Spleen (tissue), 7 donors: Measurements from ENCODE around the gene S100Z.

ENCODE experiments used
- POLR2A ChIP-seq, 3 donors: fragments of 450-650 bp; IDR thresholded peaks; one replicate each; pipeline ENCODE4 v1.5.1; 2017; ENCODE audit warnings: antibody characterized with exemption in 3 of 3, mild to moderate bottlenecking in 1 of 3
- POLR2AphosphoS5 ChIP-seq, 3 donors: sonication (generic); formaldehyde crosslinking; IDR thresholded peaks; one replicate each; pipeline ENCODE4 v1.5.1; 2017; ENCODE audit warnings: antibody characterized with exemption in 3 of 3
- TF ChIP-seq, protein P1 (sequence below), 11 experiments: fragments of 200-600 bp in 7 of 11; fragments of 450-650 bp in 4 of 11; sonication (generic) in 4 of 11; IDR thresholded peaks in 8 of 11; conservative IDR thresholded peaks in 3 of 11; 1 replicate in 7 of 11; 2 replicates in 4 of 11; pipeline versions ENCODE4 v1.4.0 to v1.8.0; 2016 to 2021; ENCODE audit warnings: antibody characterized with exemption in 11 of 11, inconsistent platforms in 4 of 11, mild to moderate bottlenecking in 1 of 11
- donor health status: DM: no; HTN: no; CAD: no; lungs with moderate emphysema.
- donor health status: DM: no; HTN: no; CAD: no.
- donor health status: DM: no; HTN: no; CAD: no.

DNA sequence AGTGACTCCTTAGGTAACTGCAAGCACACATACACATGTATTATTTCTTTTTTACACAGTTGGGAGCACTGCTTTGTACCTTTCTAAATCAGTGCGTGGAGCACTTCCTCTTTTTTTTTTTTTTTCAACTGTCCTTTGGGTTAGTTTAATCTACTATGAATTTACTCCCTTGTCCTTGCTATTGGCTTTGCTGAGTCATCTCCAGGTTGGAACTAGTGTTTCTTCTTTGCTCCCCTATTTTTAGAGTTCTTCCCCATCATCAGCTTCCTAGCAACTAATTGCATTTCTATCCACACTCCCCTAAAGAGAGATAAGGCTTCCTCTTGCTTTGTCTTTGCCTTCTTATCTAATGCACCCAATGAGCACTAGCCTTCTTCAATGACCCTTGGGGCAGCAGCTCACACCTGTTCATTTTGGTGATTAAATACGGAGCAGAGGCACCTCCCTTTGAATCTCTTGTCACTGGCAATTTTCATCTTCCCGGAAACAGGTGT, 24.3 kb downstream of the S100Z start:
- TF ChIP-seq, protein P1, sequence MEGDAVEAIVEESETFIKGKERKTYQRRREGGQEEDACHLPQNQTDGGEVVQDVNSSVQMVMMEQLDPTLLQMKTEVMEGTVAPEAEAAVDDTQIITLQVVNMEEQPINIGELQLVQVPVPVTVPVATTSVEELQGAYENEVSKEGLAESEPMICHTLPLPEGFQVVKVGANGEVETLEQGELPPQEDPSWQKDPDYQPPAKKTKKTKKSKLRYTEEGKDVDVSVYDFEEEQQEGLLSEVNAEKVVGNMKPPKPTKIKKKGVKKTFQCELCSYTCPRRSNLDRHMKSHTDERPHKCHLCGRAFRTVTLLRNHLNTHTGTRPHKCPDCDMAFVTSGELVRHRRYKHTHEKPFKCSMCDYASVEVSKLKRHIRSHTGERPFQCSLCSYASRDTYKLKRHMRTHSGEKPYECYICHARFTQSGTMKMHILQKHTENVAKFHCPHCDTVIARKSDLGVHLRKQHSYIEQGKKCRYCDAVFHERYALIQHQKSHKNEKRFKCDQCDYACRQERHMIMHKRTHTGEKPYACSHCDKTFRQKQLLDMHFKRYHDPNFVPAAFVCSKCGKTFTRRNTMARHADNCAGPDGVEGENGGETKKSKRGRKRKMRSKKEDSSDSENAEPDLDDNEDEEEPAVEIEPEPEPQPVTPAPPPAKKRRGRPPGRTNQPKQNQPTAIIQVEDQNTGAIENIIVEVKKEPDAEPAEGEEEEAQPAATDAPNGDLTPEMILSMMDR (IDR thresholded peaks at IDR 0.05 in 8 of 11, conservative IDR thresholded peaks at IDR 0.05 in 3 of 11), result no peak
- TF ChIP-seq POLR2A (IDR thresholded peaks at IDR 0.05) (no peak), POLR2AphosphoS5 (IDR thresholded peaks at IDR 0.05) (no peak)
